Coronary artery (tissue), 2 donors: Measurements from ENCODE around the gene UBE2Z.

ENCODE experiments used
- DNase-seq: peaks from one replicate; pipeline ENCODE4 v3.0.0-alpha.2; 2017; ENCODE audit warnings: low spot score
- H3K27ac ChIP-seq, 2 donors: fragments of 200-600 bp; sonication (generic); one replicate each; pipeline ENCODE4 v1.5.1; 2016 to 2019
- H3K4me3 ChIP-seq: fragments of 200-600 bp; sonication (generic); 2 replicates; pipeline ENCODE4 v1.5.1; 2016; ENCODE audit warnings: mild to moderate bottlenecking, moderate library complexity
- CTCF ChIP-seq: fragments of 200-600 bp; sonication (generic); IDR thresholded peaks from one replicate; pipeline ENCODE4 v1.5.1; 2019; ENCODE audit warnings: antibody characterized with exemption

Gene UBE2Z

GRCh38 chr17:48905987-48906515 lies 2.2 kb upstream of the UBE2Z start:
- no peak for DNase-seq
- Histone ChIP-seq H3K4me3 (no peak overlapping the region), H3K27ac (no peak overlapping the region)
- TF ChIP-seq CTCF, result no peak

- no peak for TF ChIP-seq CTCF
- H3K27ac ChIP-seq, result peak overlapping the region; percentile 83 to 94
- H3K4me3 ChIP-seq, result peak overlapping the region; percentile 99
- no peak for DNase-seq
Observed at GRCh38 chr17:48907713-48908046, 527 bp upstream of the UBE2Z start.

- H3K27ac ChIP-seq, result peak overlapping the region; percentile 83 to 94
- peak; percentile 79 for DNase-seq
- H3K4me3 ChIP-seq, result peak overlapping the region; percentile 99
- no peak for TF ChIP-seq CTCF
Observed at GRCh38 chr17:48908853-48909394, 717 bp downstream of the UBE2Z start.

GRCh38 chr17:48909783-48910182 lies 1.6 kb downstream of the UBE2Z start:
- DNase-seq, result no peak
- no peak for TF ChIP-seq CTCF
- Histone ChIP-seq H3K4me3 (peak overlapping the region; percentile 99), H3K27ac (no peak overlapping the region)

GRCh38 chr17:48910370-48910769 lies 2.2 kb downstream of the UBE2Z start:
- no peak for DNase-seq
- Histone ChIP-seq H3K4me3 (peak overlapping the region; percentile 99), H3K27ac (peak overlapping the region in 1 of 2 donors; percentile 13)
- no peak for TF ChIP-seq CTCF

DNA sequence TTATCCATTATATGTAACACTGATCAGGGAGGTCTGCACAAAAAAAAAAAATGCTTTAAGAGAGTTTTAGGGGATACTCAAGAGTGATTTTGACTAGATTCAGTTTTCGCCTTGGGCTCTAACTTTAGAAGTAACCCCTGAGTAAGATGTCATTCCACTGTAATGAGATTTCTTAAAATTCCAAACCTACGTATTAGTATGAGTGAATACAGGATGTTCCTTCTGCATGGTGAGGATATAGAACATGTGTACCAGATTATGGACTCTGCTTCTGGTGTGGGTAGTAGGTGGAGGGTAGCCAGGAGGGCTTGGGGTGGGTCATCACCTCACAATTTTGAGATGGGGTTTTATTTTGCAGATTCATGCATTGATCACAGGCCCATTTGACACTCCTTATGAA lies 4.3 kb downstream of the UBE2Z start:
- H3K4me3 ChIP-seq, result no peak overlapping the region
- DNase-seq, result no peak
- no peak overlapping the region for H3K27ac ChIP-seq
- TF ChIP-seq CTCF, result no peak

GRCh38 chr17:48915459-48916282 lies 7.5 kb downstream of the UBE2Z start:
- TF ChIP-seq CTCF, result no peak
- no peak overlapping the region for H3K4me3 ChIP-seq
- no peak overlapping the region for H3K27ac ChIP-seq
- no peak for DNase-seq
